ENCODE measurements around the gene ACE2. TPM values are rescaled to one million over a fixed set of nuclear protein-coding genes. Genes with fewer than 3 reads are reported as not detected.

ACE2 gene
- total and polyA plus RNA-seq, 2 donors (not counting 1 experiment from before 2014, with no cell fraction given), result not detected

- ChIA-PET POLR2A (no interaction called here), CTCF (no interaction called here)
- Histone ChIP-seq H3K79me2 (ENCODE audit: control insufficient read depth, insufficient read depth, low read length) (no peaks in the 10 kb centered on the region), H3K9me3 (ENCODE audit: control extremely low read depth in 1 of 3, control insufficient read depth in 2 of 3, insufficient read depth in 1 of 3, low read length in 2 of 3) (no peaks in the 10 kb centered on the region), H3K36me3 (replicated peaks in 1 of 2; ENCODE audit: control extremely low read depth in 1 of 2, control insufficient read depth in 1 of 2, extremely low read depth in 1 of 2, insufficient read depth in 2 of 2, low read length in 1 of 2) (no peaks in the 10 kb centered on the region), H3K4me3 (ENCODE audit: control extremely low read depth in 1 of 5, extremely low read depth in 1 of 5, insufficient read depth in 1 of 5, low read depth in 2 of 5, low read length in 4 of 5) (no peak overlapping the region), H3K4me1 (ENCODE audit: control insufficient read depth in 2 of 2, insufficient read depth in 2 of 2, low read length in 2 of 2) (no peaks in the 10 kb centered on the region), H3K9ac (ENCODE audit: low read length) (no peak overlapping the region), H3K4me2 (replicated peaks; ENCODE audit: low read depth, low read length, poor library complexity, severe bottlenecking) (no peak overlapping the region), H2AFZ (ENCODE audit: insufficient read depth, low read depth, low read length, poor library complexity, severe bottlenecking) (no peak overlapping the region), H3K27me3 (replicated peaks in 1 of 4; ENCODE audit: control extremely low read depth in 1 of 4, control insufficient read depth in 3 of 4, insufficient read depth in 4 of 4, low read length in 3 of 4) (peaks cover 0 to 8% (median 0%) of the 10 kb centered on the region in 4 experiments), H4K20me1 (ENCODE audit: control insufficient read depth, insufficient read depth, low read length, poor library complexity, severe bottlenecking) (no peaks in the 10 kb centered on the region), H3K27ac (ENCODE audit: low read length in 2 of 2) (no peak overlapping the region)
- WGBS (ENCODE audit: insufficient coverage), result no CpG with 5 or more reads among the region's 2 CpGs
- Mint-ChIP-seq H3K27me3 (peaks cover 13% of the 10 kb centered on the region), H3K4me1 (no peaks in the 10 kb centered on the region), H3K27ac (no peak overlapping the region), H3K9me3 (ENCODE audit: insufficient read depth) (no peaks in the 10 kb centered on the region), H3K4me3 (no peak overlapping the region)
- no peak for ATAC-seq (ENCODE audit: low read depth)
- DNase-seq, result no peak
- TF ChIP-seq, protein P1, sequence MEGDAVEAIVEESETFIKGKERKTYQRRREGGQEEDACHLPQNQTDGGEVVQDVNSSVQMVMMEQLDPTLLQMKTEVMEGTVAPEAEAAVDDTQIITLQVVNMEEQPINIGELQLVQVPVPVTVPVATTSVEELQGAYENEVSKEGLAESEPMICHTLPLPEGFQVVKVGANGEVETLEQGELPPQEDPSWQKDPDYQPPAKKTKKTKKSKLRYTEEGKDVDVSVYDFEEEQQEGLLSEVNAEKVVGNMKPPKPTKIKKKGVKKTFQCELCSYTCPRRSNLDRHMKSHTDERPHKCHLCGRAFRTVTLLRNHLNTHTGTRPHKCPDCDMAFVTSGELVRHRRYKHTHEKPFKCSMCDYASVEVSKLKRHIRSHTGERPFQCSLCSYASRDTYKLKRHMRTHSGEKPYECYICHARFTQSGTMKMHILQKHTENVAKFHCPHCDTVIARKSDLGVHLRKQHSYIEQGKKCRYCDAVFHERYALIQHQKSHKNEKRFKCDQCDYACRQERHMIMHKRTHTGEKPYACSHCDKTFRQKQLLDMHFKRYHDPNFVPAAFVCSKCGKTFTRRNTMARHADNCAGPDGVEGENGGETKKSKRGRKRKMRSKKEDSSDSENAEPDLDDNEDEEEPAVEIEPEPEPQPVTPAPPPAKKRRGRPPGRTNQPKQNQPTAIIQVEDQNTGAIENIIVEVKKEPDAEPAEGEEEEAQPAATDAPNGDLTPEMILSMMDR (IDR thresholded peaks at IDR 0.05), result no peak
- TF ChIP-seq EZH2 (IDR thresholded peaks at IDR 0.05; ENCODE audit: borderline replicate concordance, insufficient read depth, low read depth, low read length, poor library complexity, severe bottlenecking), result no peak
- intact Hi-C loops (cut with micrococcal nuclease), result no loop called here
Observed at GRCh38 chrX:15594371-15594770, 6.4 kb downstream of the ACE2 start.

DNA sequence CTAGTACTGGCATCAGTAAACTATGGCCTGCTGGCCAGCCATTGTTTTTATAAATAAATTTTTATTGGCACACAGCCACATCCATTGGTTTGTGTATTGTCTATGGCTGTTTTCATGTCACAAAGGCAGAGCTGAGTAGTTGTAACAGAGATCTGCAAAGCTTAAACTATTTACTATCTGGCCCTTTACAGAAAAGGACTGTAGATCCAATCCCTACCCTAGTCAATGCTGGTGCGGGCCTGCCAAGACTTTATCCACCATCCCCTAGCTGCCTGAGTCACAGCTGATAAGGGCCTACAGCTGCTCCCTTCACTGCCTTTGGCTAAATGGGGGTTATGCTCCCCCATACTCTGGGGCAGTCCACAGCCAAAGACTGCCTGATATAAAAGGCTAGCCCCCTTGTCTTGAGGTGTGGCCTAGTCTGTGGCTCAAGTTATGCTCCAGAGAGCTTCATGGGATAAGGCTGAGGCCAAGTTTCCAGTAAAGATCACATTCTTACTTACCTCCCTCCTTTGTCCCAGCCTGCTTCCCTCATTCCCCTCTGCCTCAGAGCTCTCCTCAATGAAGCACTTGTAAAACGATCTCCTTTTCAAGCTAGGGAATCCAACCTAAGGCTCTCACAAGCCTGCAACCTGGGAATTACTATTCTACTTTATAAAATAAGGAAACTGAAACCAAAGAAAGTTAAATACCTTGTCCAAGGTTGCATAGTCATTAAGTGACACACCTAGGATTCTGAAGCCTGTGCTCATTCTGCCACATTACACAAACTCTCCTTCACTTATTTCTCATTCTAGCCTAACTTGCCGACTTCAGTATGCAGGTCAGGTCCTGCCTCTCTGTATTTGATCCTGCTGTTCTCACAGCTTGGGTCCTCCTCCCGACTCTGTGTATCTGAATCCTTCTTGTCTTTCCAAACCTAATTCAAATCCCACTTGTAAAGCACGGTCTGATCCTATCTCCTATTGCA is 20.7 kb downstream of the ACE2 start:
- ChIA-PET CTCF (no interaction called here), POLR2A (no interaction called here)
- no peak overlapping the region for H3K9ac ChIP-seq (ENCODE audit: low read length)
- H3K36me3 ChIP-seq (replicated peaks in 1 of 2; ENCODE audit: control extremely low read depth in 1 of 2, control insufficient read depth in 1 of 2, extremely low read depth in 1 of 2, insufficient read depth in 2 of 2, low read length in 1 of 2), result no peaks in the 10 kb centered on the region
- TF ChIP-seq EZH2 (IDR thresholded peaks at IDR 0.05; ENCODE audit: borderline replicate concordance, insufficient read depth, low read depth, low read length, poor library complexity, severe bottlenecking), result no peak
- TF ChIP-seq, protein P1 (IDR thresholded peaks at IDR 0.05), result no peak
- H3K4me2 ChIP-seq (replicated peaks; ENCODE audit: low read depth, low read length, poor library complexity, severe bottlenecking), result no peak overlapping the region
- no peaks in the 10 kb centered on the region for H3K79me2 ChIP-seq (ENCODE audit: control insufficient read depth, insufficient read depth, low read length)
- Mint-ChIP-seq H3K27me3 (peaks cover 5% of the 10 kb centered on the region), H3K9me3 (ENCODE audit: insufficient read depth) (no peaks in the 10 kb centered on the region), H3K4me1 (no peaks in the 10 kb centered on the region), H3K27ac (no peak overlapping the region), H3K4me3 (no peak overlapping the region)
- H3K27me3 ChIP-seq (replicated peaks in 1 of 4; ENCODE audit: control extremely low read depth in 1 of 4, control insufficient read depth in 3 of 4, insufficient read depth in 4 of 4, low read length in 3 of 4), result peaks cover 0 to 12% (median 0%) of the 10 kb centered on the region in 4 experiments
- no peaks in the 10 kb centered on the region for H3K4me1 ChIP-seq (ENCODE audit: control insufficient read depth in 2 of 2, insufficient read depth in 2 of 2, low read length in 2 of 2)
- DNase-seq (no peak), ATAC-seq (ENCODE audit: low read depth) (no peak)
- intact Hi-C loops (cut with micrococcal nuclease), result no loop called here
- H3K4me3 ChIP-seq (ENCODE audit: control extremely low read depth in 1 of 5, extremely low read depth in 1 of 5, insufficient read depth in 1 of 5, low read depth in 2 of 5, low read length in 4 of 5), result no peak overlapping the region
- H4K20me1 ChIP-seq (ENCODE audit: control insufficient read depth, insufficient read depth, low read length, poor library complexity, severe bottlenecking), result no peaks in the 10 kb centered on the region
- no peak overlapping the region for H3K27ac ChIP-seq (ENCODE audit: low read length in 2 of 2)
- no peak overlapping the region for H2AFZ ChIP-seq (ENCODE audit: insufficient read depth, low read depth, low read length, poor library complexity, severe bottlenecking)
- no peaks in the 10 kb centered on the region for H3K9me3 ChIP-seq (ENCODE audit: control extremely low read depth in 1 of 3, control insufficient read depth in 2 of 3, insufficient read depth in 1 of 3, low read length in 2 of 3)
- WGBS (ENCODE audit: insufficient coverage), result 72% methylated on average over 4 of the region's 5 CpGs

Measured in B cell (primary cell).